SK-N-MC (cell line): Measurements from ENCODE around the gene ATG5.

Experiments used
- EZH2 ChIP-seq: fragments of 200-600 bp; sonication (generic); IDR thresholded peaks from one replicate; pipeline ENCODE4 v1.6.1; 2017; ENCODE audit warnings: antibody characterized with exemption
- FOXP2 ChIP-seq: optimal IDR thresholded peaks from 2 replicates; pipeline ENCODE3; 2011; ENCODE audit warnings: mild to moderate bottlenecking, moderate library complexity; ENCODE audit not compliant: insufficient read depth; ENCODE audit errors: extremely low read length, control extremely low read depth
- POLR2AphosphoS5 ChIP-seq: IDR thresholded peaks from 2 replicates; pipeline ENCODE4 v1.6.1; 2012; ENCODE audit warnings: mild to moderate bottlenecking, low read depth, low read length, borderline replicate concordance

GRCh38 chr6:106170030-106170791, 155.3 kb downstream of the ATG5 start:
- TF ChIP-seq POLR2AphosphoS5, result no peak
- no peak for TF ChIP-seq EZH2
- no peak for TF ChIP-seq FOXP2
